GM18517 (cell line): ENCODE measurements around the gene HLA-DPA1.

Source experiments
- ATAC-seq: cut with Tn5 transposase; IDR thresholded peaks from one replicate; pipeline ENCODE4 v1.9.1; 2021; ENCODE audit warnings: mild to moderate bottlenecking, moderate library complexity; ENCODE audit not compliant: unreplicated experiment

The HLA-DPA1 gene

DNA sequence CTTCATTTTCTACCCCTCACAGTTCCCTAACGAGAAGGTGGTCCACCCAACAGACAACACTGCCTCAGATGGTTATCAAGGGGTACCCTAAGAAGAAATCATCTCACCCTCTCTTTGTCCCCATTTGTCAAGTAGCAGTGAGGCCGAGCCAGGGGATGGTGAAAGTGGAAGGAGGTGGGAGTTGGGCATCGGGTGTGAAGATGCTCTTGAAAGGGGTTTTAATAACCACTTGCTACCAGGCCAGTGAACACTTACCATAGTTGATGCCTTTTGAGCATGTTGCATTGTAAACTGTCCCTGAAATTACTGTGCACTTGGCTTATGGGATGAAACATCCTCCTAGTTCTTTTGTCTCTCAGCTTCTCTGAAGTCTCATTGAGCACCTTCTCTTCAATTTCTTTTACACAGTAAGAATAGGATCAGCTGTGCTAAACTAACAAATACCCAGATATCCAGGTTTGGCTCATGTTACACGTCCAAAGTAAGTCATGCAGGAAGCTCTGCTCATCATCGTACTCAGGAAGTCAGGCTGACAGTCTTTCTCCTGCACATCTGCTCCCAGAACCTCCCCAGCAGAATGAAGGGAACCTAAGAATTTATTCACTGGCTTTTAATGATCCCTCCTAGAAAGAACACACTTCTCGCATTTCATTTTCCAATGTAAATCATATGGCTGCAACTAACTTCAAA, 15.6 kb upstream of the HLA-DPA1 start:
- ATAC-seq = no peak

DNA sequence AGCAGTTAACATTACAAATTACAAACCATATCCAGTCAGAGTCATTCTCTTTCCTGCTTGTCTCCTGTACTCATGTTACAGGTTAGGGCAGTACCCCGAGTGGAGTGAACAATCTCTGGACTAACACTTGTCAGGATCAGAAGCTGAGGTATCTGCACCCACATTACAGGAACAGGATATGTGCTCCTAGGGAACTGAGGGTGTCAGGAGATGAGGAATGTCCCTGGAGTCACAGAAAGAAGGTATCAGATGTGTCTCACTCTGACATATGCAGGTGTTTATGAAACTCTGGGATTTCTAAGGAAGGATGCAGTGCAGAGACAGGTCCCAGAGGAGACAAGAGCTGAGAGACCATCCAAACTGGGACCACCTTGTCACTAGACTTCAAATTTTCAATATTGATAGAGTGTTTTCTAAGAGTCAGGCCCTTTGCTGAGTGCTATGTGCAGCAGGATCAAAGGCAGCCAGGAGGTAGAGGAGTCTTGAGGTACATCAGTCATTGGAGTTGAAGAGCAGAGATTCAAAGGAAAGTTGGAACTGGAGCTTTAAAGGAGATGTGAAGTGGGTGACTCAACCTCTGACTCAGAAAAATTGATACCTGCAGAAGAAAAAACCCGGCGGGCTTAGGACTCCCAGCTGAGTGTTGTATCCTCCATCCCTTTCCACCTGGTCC, 14.9 kb upstream of the HLA-DPA1 start:
- ATAC-seq = no peak

DNA sequence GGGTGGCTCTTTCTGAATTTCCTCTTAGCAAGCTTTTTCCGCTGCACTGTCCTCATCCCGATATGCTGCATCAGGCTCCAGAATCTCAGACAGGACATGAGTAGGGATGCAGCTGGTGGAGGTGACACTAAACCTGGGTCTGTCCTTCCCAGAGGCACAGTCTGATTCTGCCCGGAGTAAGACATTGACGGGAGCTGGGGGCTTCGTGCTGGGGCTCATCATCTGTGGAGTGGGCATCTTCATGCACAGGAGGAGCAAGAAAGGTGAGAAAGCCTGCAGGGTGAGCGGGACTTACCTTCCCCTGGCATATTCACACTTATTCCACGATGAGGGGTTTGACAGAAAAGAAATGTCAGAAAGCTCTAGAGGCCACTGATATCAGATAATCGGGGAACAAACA, 12.2 kb upstream of the HLA-DPA1 start:
- no peak for ATAC-seq

DNA sequence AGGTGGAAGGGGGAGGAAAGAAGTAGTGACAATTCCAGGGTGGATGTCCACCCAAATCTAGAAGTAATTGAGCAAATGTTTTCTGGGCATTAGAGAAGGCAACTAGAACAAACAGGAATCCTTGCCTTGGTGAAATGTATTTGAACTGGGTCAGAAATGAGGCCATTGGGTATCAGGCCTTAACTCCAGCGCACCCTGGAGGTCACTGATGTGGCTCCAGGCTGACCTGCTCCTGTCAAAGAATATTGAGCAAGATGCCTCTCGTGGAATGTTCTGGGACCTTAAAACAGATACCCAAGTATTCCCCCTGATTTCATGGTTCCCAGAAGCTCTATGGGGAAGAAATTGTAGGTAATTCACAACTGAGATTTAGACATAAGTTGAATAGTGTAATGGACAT, 9.3 kb upstream of the HLA-DPA1 start:
- ATAC-seq = no peak

DNA sequence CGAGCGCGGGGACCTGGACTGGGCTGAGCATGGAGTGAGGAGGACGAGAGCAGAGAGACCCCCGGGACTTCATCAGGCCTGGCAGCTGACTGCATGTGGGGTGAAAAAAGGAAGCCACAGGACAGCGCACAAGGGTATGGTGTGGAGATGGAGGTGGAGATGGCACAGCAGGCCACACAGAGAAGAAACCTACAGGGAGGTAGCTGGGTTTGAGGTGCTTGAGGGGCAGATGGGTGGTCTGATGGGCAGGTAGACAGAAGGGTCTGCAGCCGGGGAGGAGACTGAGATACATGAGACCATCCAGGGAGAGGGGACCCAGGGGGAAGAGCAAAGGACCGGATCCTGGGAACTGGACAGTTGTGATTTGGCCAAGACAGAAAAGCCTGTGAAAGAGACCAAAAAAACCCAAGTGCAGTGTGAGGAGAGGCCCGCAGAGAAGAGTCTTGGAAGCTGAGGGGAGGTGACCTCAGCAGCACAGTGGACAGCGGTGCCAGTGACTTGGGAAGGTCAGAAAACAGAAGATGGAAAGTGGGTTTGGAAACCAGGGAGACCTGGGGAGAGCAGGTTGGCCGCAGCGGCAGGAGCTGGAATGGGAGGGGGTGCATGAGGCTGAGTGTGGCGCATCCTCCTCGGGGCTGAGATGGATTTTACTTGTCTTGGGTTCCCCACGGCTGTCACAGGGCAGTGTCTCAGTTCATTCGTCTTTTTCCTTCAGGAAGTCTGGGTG, 7.8 kb upstream of the HLA-DPA1 start:
- ATAC-seq = no peak

DNA sequence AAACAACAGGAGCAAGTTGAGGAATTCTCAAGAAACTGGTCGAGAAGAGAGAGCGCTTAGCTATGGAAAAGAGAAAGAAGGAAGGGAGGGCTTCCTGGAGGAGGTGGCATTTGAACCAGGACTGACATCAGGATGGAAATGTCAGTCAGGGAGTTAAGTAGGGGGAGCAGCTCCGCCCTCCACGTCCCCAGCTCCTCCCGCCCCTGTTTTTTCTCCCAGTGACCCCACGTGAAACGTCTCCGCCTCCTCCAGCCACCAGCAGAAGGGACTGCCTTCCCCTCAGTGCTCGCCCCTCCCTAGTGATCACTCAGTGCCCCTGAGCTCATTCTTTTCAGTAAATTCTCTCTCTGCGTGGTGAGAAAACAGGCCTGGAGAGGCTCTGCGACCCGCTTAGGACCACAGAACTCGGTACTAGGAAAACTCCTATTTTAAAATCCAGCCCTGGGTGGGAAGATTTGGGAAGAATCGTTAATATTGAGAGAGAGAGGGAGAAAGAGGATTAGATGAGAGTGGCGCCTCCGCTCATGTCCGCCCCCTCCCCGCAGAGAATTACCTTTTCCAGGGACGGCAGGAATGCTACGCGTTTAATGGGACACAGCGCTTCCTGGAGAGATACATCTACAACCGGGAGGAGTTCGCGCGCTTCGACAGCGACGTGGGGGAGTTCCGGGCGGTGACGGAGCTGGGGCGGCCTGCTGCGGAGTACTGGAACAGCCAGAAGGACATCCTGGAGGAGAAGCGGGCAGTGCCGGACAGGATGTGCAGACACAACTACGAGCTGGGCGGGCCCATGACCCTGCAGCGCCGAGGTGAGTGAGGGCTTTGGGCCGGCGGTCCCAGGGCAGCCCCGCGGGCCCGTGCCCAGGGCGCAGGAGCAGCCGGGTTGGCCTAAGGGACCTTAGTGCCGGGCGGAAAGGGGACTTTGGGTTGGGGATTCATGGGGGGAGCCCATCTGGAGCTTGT, 7.0 kb upstream of the HLA-DPA1 start:
- no peak for ATAC-seq

DNA sequence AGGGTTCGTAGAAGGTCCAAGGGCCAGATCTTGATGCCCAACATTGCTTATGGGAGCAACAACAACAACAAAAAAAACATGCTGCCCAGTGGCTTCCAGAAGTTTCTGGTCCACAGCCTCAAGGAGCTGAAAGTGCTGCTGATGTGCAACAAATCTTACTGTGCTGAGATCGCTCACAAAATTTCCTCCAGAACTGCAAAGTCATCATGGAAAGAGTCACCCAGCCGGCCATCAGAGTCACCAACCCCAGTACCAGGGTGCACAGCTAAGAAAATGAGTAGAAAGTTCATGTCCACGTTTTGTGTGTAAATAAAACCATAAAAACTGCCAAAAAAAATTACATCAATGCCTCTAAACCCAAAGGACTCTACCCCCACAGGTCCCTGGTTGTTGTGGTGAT, 6.1 kb upstream of the HLA-DPA1 start:
- no peak for ATAC-seq

DNA sequence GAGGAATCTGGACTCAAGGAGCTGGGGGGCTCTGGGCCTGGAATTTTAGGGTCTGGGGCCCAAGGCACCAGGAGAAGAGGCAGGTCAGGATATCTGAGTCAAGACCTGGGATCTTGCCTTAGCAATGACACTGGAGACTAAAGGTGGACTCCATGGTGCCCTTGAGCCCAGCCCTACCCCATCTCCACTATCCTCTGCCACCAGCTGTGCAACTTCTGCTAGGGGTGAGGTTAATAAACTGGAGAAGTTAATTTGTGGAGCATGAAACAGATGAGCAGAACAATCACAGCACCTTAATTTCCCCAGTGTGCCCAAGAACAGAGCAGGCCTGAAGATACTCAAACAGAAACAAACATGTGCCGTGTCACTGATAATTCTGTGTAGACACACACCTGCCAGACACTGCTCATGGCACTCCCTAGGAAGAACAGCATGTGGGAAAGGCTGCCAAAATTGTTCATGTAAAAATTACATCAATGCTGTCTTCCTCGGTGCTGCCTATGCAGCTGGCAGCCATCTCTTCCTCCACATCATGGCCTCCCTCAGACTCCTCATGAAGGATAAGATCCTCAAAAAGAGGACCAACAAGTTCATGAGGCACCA, 5.6 kb upstream of the HLA-DPA1 start:
- no peak for ATAC-seq

DNA sequence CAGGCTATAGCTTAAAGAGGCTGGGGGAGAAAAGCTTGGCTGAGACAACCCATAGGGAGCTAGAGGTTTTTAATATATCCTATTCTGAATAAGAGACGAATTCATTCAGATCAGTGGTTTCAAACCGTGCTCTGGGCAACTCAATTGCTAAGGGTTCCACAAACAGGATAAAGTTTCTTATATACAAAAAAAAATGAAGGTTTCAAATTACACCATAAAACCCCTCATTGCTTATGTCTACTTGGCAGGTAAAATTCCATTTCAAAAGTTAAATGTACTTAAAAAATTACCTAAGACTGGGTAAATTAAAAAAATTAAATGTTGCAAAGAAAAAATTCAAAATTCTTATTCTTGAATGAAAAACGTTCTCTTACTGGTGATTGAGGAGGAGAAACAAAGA, 5.0 kb upstream of the HLA-DPA1 start:
- ATAC-seq = no peak

DNA sequence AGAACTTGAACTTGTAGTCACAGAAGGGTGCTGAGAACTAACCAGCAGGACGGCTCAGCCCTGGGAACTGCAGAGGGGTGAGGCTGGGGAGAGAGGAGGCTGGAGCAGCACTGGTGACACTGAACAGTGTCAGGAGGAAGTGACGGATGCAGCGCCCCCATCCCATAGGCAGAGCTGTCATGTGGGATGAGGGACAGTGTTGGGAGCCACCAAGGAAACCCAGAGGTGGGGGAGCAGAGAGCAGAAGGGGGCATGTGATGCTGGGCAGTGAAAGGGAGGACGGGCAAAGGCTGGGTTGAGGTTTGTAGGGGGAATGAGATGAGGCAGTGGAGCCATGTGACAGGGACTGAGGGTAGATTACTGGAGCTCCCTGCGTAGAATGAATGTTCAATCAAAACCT, 4.5 kb upstream of the HLA-DPA1 start:
- ATAC-seq = no peak

DNA sequence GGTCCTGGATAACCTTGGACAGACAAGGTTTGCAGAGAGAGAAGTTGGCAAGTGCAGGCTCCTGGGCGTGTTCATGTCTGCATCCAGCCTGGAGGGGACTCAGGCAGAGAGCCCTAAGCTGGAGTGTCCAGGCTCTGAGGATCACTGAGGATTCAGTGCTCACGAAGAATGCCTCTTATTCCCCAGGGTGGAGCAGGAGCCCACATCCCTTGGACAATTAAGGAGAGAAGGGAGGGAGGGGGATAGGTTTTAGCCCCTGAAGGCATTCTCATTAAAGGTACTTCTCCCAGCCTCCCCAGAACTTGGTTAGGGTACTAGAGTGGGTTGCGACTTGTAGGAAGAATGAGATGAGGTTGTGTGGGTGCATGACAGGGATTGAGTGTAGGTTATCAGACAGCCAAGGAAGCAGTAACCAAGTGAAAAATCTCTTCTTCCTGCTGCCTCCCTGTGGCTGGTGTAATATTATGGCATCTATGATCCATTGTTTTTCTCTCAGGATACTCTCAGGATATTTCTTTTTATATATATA, 3.0 kb upstream of the HLA-DPA1 start:
- no peak for ATAC-seq

DNA sequence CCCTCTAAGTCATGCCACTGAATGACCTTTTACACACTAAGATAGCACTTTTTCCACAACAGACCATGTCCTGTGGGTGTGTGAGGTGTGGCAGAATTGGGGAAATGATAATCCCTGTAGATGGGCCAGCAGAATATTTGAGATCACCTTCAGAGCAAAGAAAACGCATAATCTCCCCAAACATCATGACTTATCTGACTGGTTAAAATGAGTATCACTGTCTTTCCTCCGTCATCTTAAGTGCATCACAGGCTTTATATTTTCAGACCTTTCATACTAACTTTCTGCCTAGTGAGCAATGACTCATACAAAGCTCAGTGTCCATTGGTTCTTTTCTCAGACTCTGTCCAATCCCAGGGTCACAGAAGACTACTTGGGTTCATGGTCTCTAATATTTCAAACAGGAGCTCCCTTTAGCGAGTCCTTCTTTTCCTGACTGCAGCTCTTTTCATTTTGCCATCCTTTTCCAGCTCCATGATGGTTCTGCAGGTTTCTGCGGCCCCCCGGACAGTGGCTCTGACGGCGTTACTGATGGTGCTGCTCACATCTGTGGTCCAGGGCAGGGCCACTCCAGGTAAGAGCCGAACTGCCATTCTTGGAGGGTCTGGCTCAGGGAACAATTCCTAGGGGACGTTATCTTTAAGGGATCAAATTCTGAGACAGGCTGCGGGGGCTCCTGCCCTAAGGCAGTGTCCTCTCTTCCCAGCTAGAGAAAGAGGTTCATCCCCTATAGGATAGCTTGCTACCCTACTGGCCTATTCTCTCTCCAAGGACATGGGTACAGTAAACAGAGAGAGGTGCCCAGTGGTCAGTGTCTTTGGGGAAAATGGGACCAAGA, 2.3 kb upstream of the HLA-DPA1 start, which contains the start of gene HLA-DPB1:
Gene HLA-DPB1 (plus strand): TSS at position 423 of the 838 bp plus-strand sequence. CDS start 52 bp downstream, at position 475.
- peak; percentile 79 for ATAC-seq

DNA sequence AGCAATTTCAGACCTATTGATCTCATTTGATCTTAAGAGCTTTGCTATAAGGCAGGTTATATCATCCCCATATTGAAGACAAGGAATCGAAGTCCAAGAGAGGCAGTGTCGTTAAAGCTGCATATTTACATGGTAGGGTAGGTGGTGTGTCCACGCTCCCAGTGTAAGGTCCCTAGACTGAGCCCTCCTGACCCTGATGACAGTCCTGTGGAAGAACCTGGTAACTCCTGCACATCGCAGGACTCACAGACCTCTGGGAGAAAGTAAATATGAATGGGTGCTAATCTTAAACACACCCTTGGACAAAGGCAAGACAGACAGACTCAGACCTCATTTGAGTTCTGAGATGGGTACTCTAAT, 1.7 kb upstream of the HLA-DPA1 start:
- peak; percentile 2 for ATAC-seq

DNA sequence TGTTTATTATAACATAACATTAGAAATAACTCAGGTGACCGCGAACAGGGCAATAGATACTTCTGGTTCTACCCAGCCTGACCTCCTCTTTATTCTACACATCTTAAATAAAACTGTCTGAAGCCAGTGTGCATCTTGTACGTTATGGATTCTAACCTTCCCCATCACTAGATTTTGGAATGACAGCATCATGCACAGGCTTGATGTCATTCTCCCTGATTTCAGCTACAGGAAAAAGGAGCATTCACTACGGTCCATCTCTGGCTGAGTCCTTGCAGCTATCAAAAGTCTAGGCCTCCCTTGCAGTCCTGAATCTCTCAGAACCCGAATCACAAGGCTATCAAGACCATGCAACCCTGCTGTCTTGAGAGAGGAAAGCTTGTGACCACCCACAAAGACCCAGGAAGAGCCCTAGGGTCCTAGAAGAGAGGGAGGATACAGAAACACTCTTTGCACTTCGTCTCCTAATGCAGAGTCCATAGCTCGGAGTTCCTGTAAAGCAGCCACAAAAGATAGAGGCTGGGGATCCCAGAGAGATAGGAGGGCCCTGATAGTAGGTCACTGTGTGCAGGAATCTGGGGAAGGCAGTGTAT, 845 bp downstream of the HLA-DPA1 start:
- ATAC-seq = no peak

DNA sequence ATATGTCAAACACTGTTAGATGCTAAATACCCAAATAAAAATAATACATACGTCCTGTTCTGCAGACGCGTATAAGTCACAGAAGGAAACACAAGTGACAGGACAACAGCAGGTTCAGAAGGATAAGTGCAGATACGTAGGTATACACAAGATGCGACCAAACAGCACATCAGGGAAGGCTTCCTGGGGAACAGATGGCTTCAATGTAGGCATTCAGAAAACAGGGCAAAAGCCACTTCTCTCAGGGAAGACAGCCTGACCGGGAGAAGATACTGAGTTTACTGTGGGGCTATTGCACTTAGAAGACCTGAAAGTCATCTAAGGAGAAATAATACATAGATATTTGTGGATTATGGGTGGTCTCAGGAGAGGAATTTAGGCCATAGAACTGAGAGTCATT, 1.9 kb downstream of the HLA-DPA1 start:
- ATAC-seq = no peak

DNA sequence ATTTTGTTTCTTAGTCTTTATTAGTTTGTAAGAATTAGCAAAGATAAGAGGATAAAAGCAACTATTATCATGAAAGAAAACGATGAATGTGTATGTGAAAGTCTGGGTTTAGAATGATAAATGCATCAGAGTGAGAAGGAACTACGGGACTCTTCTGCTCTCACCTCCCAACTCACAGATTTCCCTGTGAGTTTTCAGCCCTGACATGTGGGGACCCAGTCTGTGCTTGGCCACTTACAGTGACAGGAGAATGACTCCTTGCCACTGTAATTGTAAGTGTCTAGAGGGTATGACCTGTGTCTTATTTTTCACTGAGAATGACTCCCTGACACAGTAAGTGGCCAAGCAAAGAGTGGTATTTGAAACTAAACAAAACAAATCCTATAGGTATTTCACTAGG, 2.5 kb downstream of the HLA-DPA1 start:
- no peak for ATAC-seq

DNA sequence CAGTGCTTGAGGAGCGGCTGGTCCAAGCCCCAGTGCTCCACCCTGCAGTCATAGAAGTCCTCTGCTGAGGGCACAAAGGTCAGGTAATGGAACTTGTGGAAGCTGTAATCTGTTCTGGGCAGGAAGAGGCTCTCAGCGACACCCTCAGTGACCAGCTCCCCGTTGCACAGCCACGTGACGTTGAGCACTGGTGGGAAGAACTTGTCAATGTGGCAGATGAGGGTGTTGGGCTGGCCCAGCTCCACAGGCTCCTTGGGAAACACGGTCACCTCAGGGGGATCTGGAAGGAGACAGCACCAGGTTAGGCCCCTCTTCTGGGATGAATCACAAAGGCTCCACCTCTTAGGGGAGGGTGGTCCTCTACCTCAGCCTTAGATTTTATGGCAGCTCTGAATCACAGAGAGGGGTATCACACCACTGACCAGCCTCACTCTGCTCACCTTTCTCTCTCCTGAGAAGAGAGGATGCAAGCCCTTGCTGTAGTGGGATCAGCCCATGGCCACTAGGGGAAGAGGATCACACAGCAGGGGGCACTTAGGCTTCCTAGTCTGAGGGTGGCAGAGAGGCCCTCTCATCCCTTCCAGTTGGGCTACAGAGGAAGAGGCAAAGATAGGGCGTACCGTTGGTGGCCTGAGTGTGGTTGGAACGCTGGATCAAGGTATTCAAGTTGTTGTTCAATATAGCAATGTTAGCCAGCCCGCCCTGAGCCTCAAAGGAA, 4.3 kb downstream of the HLA-DPA1 start:
- ATAC-seq = no peak

DNA sequence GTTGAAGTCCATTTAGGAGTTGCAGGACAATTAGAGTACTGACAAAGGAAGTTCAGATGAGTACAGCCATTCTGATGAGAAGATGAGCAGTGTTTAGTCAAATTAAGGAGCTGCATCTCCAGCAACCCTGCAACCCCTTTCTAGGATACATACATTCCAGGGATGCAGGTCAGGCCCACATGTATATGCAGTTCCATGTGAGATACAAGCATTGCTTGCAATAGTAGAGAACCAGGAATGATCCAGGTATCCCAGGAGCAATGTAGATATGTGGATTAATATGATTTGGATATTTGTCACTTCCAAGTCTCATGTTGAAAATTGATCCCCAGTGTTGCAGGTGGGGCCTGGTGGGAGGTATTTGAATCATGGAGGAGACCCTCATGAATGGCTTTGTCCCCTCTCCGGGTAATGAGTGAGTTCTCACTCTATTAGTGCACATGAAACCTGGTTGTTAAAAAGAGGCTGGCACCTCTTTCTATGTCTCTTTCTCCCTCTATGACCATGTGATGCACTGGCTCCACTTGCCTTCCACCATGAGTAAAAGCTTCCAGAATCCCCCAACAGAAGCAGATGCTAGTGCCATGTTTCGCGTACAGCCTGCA, 6.4 kb downstream of the HLA-DPA1 start:
- no peak for ATAC-seq
